Stimulated activated CD4-positive, alpha-beta T cell treated with anti-CD3 and anti-CD28 coated beads, Interleukin-2, amount 100 ng/mL, for 48 hours (primary cell): ENCODE measurements around the gene PAXX.

Experiments used
- DNase-seq, 2 donors: peaks; one replicate each; pipeline ENCODE4 v3.0.0-alpha.2; 2020

PAXX gene, protein sequence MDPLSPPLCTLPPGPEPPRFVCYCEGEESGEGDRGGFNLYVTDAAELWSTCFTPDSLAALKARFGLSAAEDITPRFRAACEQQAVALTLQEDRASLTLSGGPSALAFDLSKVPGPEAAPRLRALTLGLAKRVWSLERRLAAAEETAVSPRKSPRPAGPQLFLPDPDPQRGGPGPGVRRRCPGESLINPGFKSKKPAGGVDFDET

DNA sequence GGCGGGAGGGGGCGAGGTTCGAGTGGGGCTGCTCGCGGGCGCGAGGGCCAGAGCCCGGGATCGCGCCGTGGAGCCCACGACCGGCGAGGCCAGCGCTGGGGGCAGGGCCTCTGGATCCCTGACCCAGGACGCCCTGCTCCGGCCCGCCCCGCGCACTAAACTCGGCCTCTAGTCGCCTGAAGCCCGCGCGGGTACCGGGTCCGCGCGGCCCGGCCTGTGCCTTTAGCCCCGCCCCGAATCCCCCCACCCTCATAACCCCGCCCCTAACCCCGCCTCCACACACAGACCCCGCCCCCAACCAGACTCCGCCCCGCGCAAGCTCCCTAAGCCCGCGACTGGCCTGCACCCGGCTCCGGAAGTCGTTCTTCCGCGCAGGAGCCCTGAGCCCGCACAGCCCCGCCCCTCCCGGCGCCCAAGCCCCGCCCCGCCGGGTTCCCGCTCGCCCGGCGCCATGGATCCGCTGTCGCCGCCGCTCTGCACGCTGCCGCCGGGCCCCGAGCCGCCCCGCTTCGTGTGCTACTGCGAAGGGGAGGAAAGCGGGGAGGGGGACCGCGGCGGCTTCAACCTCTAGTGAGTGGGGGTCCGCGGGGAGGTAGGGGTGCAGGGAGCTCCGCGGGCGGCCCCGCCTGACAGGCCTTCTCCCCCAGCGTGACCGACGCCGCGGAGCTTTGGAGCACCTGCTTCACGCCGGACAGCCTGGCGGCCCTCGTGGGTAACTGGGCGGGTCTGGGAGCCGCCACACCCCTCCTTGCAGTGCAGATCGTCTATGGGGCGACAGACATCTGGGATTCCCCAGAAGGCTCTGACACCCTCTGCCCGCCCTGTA lies at the start of gene PAXX:
TSS of gene PAXX (plus strand) at position 430 of the 826 bp plus-strand sequence. CDS start at position 452, 22 bp downstream.
- DNase-seq, result peak; percentile 96 to 97

DNA sequence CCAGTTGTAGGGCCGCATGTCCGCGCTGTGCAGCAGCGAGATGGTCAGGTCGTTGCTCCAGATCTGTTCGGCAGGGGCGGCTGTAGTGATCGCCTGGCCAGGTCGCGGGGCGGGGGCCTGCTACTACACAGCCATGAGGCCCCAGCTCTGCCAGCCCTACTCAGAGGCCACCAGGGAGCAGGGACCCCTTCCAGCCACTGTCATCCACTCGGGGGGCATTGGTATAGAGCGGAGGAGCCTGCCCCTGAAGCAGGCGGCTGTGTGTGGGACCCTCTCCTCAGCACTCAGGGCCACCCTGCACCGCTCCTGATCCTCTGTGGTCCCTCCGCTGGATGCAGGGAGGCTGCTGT lies 49.4 kb upstream of the PAXX start:
- no peak for DNase-seq

DNA sequence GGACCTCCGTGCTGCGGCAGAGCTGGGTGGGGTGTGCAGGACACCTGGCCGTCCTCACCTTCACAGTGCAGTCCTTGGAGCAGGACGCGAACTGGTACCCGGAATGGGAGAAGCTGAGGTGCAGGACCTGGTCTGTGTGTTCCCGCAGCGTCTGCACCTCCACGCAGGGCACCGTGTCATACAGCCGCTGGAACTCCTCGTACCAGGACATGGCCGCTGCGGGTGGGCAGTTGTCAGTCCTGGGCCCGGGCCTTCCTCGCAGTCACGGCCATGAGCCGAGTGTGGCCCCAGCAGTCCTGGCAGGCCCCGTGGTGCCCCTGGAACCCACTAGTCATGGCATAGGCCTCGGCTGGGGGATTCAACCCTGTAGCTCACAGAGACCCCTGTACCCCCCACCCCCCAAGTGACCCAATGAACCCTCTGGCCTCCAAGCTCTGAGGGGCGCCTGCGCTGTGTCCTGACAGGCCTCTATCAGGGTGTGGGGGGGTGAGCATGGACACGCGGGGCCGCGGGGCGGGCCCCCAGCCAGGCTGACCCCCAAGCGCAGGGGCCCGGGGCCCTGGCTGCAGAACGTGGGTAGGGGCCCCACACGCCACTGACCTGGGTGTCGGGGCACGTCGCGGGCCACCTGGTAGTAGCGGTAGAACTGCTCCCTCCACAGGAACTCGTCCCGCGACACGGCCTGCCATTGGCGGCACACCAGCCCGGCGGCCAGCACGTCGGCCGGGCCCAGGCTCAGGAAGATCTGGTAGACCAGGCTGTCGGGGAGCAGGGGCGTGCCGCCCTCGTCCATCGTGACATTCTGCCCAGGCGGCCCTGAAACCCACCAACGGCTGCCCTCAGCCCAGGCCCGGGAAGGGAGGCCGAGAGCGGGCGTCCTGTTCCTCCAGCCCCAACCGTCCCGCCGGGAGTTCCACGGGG lies 48.7 kb upstream of the PAXX start:
- DNase-seq, result peak in 1 of 2 donors; percentile 43

DNA sequence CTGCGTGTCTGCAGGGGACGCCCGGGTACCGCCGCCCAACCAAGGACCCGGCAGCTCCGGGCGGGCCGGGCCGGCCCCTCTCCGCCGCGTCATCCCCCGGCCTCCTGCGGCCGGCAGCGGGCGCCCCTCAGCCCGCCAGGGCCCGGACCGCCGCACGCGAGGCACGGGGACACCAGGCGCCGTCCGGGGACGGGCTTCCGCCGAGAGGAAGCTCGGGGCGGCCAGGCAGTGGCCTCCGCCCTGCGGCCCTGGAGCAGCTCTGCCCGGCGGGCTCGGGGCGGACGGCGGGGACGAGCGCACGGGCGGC lies 48.1 kb upstream of the PAXX start:
- no peak for DNase-seq

DNA sequence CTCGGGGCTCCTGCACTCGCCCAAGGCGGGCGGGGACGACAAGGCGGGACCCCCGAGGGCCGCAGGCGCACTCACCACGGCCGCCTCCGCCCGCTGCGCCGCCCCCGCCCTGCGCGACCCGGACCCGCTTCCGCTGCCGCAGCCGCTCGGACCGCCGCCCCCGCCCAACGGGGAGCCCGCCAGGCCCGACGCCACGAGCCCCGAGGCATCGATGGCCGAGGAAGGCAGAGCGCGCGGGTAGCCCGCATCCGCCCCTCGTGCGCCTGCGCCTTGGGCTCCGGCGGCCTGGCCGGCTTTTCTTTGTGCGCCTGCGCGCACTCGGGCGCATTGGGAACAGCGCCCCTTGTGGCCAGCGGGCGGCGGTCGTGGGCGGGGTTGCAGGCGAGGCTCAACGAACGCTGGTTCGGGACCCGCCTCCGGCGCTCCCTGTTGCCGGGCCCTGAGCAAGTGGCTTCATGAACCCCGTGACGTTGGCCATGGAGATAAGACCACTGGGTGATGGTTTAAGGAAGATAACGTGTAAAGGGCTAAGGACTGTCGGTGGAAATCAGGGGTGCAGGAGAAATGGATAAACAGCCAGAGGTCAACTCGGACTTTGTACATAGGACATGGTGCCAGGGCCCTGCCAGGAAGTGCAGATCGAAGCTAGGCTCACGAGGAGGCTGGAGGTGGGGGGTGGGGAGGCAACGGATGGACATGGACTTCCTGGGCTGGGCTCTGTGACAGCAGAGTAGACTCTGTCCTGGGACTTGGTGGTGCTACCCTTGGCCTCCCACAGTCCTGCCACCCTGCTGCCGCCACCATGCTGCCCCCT lies 47.5 kb upstream of the PAXX start, which contains the start of the genes C8G and FBXW5:
TSS of gene C8G (plus strand) at position 725 of the 814 bp plus-strand sequence. CDS start at position 803, 78 bp downstream.
TSS of gene FBXW5 (minus strand) at position 220 of the 814 bp plus-strand sequence. CDS start 655 bp downstream, outside the sequence.
- DNase-seq, result peak; percentile 95 to 98

DNA sequence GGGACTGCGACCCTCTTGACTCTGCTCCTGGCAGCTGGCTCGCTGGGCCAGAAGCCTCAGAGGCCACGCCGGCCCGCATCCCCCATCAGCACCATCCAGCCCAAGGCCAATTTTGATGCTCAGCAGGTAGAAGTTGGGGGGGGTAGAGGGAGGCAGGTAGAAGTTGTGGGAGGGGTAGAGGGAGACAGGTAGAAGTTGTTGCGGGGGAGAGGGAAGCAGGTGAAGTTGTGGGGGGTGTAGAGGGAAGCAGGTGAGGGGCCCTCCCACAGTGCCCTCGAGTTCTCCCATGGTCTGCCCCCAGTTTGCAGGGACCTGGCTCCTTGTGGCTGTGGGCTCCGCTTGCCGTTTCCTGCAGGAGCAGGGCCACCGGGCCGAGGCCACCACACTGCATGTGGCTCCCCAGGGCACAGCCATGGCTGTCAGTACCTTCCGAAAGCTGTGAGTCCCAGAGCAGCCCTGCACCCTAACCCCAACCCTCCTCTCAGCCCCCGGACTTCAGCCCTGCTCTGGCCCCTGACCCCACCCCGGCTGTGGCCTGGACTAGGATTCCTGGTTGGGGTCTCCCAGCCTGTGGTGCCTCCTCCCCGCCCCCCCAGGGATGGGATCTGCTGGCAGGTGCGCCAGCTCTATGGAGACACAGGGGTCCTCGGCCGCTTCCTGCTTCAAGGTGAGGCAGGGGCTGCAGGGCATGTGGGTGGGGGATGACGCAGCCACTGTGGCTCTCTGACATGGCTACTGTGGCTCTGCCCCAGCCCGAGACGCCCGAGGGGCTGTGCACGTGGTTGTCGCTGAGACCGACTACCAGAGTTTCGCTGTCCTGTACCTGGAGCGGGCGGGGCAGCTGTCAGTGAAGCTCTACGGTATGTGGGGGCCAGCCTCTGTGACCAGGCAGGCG lies 46.6 kb upstream of the PAXX start:
- DNase-seq, result no peak

DNA sequence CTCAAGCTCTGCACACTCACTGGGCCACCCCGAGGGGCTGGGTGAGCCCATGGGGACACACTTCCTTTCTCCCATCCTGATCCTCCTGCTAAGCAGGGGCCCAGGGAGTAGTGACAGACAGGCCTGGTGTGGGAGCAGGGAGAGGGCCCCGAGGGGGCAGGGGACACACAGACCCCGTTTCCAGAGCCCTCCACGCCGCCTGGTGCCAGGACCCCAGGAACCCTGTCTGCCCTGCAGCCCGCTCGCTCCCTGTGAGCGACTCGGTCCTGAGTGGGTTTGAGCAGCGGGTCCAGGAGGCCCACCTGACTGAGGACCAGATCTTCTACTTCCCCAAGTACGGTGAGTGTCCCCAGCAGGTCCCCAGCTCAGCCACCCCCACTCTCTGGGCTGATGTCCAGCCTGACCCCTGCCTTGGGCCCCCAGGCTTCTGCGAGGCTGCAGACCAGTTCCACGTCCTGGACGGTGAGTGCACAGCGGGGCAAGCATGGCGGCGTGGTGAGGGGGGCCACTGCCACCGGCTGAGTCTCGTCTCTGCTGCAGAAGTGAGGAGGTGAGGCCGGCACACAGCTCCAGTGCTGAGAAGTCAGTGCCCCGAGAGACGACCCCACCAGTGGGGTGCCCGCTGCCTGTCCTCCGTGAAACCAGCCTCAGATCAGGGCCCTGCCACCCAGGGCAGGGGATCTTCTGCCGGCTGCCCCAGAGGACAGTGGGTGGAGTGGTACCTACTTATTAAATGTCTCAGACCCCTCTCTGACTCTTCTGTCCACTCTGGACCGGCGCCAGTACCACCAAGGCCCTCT lies 45.8 kb upstream of the PAXX start:
- no peak for DNase-seq

DNA sequence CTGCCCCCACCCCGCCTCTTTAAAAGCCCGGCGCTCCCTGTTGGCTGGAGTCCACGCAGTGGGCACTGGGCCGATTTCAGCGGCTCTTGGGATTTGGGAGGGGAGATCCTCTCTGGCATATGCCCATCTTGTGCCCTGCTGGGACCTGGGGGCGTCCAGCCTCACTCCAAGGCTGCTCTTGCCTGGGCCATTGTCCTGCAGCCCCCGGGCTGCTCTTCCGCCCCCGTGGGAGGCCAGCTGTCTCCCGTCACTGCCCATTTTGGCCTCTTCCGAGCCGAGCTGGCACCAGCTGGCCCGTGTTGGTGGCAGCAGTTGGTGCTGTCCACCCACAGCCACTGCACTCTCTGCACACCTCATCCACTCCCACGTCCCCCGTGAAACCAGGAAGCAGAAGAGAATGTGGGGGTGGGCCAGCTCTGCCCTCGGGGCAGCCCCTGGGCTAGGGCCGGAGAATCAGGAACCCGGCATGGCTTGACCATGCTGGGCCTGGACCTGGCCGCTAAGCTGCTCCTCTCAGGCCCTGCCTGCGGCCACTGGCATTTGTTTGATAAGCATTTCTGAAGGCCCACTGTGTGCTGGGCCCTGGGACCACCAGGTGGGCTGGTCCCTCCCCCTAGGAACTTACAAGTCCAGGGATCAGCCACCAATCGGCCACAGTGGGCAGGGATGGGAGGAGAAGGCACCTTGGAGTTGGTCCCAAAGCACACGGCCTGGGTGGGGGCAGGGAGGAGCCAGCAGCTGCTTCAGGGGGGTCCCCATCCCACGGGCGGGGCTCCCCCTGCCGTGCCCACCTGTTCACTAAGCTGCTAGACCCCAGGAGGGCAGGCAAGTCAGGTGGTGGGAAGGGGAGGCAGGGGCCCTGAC lies 45.0 kb upstream of the PAXX start:
- DNase-seq, result no peak

DNA sequence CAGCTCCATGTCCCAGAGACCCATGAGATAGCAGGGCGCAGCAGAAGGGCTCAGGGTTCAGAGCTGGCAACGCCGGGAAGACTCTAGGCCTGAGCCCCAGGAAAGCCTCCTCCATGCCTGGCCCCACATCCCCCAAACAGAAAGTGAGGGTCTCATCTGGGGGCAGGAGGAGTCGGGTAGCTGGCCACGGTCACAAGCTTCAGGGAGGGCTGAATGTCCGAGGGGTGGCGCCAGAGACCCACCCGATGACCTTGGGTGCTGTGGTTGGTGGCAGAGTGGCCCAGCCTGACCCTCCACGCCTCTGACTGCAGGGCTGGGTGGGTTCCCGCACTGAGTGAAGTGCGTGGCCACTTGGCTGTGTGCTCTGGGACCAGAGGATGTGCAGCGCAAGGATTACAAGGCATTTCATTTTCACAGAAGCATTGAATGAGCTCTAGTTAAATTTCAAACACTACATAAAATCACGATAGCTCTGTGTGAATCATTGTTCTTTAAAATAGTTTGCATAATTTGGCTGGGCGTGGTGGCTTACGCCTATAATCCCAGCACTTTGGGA lies 44.2 kb upstream of the PAXX start:
- DNase-seq, result no peak

DNA sequence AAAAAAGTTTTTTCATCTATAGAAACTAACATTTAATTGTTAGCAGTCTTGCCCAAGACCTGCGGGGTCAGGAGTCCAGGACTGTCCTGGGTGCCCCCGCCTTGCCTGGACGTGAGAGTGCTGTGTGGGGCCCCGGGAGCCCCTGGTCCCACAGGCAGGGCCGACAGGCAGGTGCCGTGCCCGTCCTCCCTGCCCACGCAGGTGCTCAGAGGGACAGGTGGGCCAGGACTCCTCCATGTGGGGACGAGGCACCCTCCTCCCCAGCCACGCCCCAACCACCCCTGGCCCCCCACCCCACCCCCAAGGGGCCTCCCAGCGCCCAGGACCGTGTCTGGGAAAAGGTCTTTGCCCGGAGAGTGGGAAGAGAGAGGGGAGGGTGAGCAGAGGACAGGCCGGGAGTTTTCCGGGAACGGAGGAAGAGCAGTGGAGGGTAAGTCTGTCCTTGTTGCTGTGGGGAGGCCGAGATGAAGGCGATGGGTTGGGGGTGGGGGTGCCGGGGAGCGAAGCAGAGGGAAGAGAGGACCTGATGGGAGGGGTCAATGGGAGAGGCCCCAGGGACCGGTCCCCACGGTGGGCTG lies 42.9 kb upstream of the PAXX start:
- peak in 1 of 2 donors; percentile 13 for DNase-seq

DNA sequence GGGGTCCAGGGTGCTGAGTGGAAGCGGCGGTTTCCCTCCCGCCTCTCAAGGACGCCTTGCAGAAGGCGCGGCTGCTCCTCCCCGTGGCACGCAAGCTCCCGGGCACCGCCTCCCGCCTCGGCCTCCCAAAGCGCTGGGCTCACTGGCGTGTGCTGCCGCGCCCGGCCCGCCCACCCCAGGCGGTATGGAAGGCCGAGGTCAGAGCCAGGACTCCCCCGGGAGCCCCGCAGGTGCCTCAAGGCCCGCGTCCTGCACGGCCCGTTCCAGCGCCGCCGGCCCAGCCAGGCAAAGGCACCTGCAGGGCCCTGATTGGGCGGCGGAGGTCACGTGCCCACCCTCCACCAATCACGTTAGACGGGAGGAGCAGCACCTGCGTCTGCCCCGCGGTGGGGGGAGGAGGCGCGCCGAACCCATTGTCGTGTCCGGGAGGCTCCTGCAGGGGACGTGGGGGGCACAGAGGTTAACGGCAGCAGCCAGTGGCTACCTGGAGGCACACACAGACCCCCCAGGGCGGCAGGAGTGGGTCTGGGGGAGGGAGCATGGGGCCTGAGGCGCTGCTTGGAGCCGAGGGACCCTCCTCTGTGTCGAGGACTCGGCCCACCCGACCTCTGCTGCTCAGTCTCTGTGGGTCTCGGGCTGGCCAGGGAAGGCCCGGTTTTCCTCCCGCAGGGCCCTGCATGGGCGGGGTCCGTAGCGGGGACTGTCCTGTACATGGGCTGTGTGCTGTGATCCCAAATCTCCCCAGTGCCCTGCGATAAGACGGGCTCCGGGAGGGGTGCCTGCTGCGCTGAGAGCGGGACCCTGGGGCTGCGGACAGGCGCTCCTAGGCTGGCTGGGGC lies 42.2 kb upstream of the PAXX start:
- peak; percentile 93 to 96 for DNase-seq

DNA sequence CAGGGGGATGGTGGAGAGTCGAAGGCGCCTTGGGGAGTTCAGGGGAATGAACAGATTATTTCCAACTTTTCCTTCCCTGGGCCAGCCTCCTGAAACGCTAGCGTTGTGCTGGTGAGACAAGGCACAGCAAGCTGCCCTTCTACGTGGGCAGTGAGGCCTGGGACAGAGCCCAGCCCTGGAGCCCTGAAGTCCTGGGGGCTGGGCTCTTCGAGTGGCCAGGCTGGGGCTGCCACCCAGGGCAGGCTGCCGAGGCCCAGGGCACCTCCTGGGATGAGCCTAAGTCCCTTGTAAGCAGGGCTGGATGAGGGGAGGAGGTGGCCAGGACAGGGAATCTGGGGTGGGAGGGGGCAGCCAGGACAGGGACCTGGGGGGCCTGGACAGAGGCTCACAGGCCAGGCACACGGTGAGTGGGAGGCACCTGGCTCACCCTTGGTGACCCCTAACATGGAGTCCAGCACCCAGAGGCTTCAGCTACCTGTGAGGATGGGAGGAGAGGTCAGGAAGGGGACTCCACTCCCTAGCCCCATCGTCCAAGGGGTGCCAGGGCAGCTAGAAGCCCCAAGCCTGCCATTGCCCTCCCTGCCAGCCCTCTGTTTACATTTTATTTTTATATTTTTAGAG lies 41.5 kb upstream of the PAXX start:
- no peak for DNase-seq

DNA sequence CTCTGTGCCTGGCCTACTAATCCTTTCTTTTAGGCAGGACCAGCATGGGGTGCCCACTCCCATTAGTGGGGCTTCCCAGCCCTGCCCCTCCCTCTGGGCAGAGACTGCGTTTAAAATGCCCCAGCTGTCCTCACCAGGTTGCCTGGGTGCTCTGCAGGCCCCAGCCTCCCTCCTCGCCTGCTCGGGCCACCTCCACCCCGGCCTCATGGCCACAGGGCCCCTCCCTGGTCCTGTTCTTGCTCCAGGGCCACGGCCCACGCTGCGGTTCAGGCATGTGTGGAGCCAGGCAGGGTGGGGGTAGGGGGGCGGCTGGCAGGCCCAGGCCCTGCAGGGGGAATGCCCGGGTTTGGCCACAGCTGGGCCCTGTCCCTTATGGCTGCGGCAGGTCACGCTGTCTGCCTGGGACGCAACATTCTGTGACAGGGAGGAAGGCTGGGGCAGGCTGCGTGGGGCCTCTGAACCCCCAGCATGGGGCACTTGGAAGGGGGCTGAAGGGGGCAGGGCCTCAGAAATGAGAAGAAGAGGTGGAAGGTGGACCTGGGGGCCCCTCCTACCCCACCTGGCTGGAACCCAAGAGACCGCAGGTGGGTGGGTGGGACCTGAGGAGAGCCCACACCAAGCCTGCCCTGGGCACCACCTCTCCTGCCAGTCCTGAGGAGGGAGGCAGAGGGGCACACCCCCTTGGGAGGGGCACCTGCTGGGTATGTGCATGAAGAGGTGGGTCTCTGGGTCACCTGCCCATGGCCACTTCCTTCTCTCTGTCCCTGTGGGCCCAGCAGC lies 40.5 kb upstream of the PAXX start, which contains the start of gene LCN12:
TSS of gene LCN12 (plus strand) at position 733 of the 780 bp plus-strand sequence. CDS start 55 bp downstream, outside the sequence.
- DNase-seq, result no peak

DNA sequence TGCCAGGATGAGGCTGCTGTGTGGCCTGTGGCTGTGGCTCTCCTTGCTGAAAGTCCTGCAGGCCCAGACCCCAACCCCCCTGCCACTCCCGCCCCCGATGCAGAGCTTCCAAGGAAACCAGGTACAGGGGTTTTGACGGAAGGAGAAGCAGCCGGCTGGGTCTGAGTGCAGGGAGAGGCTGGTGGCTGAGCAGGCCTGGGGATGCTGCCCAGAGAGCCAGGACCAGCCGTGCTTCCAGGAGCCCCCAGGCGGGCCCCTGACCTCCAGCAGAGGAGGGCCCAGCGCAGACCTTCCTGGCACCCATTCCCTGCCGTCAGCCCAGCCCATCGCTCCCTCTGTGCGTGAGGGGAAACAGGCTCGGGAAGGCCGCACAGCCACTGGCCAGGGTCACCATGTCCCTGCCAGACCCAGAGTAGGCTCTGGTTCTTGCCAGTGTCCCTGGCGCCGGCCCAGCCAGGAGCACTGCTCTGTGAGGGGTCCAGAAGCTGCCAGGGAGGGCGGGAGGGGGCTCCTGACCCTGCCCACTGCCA lies 39.8 kb upstream of the PAXX start:
- DNase-seq, result no peak

DNA sequence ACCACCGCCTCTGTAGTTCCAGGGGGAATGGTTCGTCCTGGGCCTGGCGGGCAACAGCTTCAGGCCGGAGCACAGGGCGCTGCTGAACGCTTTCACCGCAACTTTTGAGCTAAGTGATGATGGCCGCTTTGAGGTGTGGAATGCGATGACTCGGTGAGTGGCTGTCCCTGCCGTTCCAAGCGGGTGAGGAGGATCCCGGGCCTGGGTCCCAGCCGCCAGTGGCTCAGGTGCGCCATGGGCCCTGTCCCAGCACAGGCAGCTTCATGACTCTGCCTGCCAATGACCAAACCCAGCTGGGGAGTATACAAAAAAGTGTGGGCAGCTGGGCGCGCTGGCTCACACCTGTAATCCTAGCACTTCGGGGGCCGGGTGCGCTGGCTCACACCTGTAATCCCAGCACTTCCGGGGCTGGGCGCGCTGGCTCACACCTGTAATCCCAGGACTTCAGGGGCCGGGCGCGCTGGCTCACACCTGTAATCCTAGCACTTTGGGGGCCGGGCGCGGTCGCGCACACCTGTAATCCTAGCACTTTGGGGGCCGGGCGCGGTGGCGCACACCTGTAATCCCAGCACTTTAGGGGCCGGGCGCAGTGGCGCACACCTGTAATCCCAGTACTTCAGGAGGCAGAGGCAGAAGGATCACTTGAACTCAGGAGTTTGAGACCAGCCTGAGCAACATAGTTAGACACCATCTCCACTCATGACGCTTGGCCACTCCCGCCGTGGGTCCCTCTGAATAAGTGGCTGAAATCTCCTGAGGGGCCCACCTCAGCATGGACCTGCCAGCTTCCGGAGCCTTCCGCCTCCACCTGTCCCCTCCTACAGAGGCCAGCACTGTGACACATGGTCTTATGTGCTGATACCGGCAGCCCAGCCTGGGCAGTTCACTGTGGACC lies 39.1 kb upstream of the PAXX start:
- DNase-seq, result no peak
